ENCODE data around the gene STXBP5L.

GRCh38 chr3:121430664-121431215 lies 522.7 kb downstream of the STXBP5L start:
- no peak for TF ChIP-seq CTCF (IDR thresholded peaks at IDR 0.05)
- TF ChIP-seq POLR2A (IDR thresholded peaks at IDR 0.05), result no peak
